ENCODE data around the gene DMD. TPM values are rescaled to one million over a fixed set of nuclear protein-coding genes. Genes with fewer than 3 reads are reported as not detected.

The DMD gene
- total and polyA plus RNA-seq, 9 donors = 14.0 to 70.5 (median 37.6) TPM

GRCh38 chrX:31717474-31717873 is 1493.9 kb downstream of the DMD start:
- intact Hi-C loops (cut with DNase I) = no loop called here
- Histone ChIP-seq H3K4me1 (ENCODE audit: insufficient read depth) (no peaks in the 10 kb centered on the region), H3K27me3 (no peaks in the 10 kb centered on the region), H3K27ac (no peak overlapping the region), H3K36me3 (no peaks in the 10 kb centered on the region), H3K4me3 (no peak overlapping the region), H3K9me3 (no peaks in the 10 kb centered on the region)
- DNase-seq = no peak
- WGBS, 3 donors = 54 to 63% (median 60%) methylated on average over 2 of the region's 2 CpGs
- TF ChIP-seq CTCF (IDR thresholded peaks at IDR 0.05) = no peak
- TF ChIP-seq POLR2A (IDR thresholded peaks at IDR 0.05) = no peak
- TF ChIP-seq EP300 (IDR thresholded peaks at IDR 0.05) = no peak

GRCh38 chrX:31715675-31716074 is 1495.7 kb downstream of the DMD start:
- intact Hi-C loops (cut with DNase I) = no loop called here
- H3K27me3 ChIP-seq = no peaks in the 10 kb centered on the region
- no peak overlapping the region for H3K27ac ChIP-seq
- H3K36me3 ChIP-seq = no peaks in the 10 kb centered on the region
- DNase-seq = no peak
- H3K4me3 ChIP-seq = no peak overlapping the region
- TF ChIP-seq EP300 (IDR thresholded peaks at IDR 0.05) (no peak), CTCF (IDR thresholded peaks at IDR 0.05) (no peak), POLR2A (IDR thresholded peaks at IDR 0.05) (no peak)
- H3K9me3 ChIP-seq = no peaks in the 10 kb centered on the region
- H3K4me1 ChIP-seq (ENCODE audit: insufficient read depth) = no peaks in the 10 kb centered on the region
- WGBS, 3 donors = 78 to 82% (median 81%) methylated on average over 5 of the region's 5 CpGs

- Histone ChIP-seq H3K4me3 (no peak overlapping the region), H3K27me3 (no peaks in the 10 kb centered on the region), H3K4me1 (ENCODE audit: insufficient read depth) (no peaks in the 10 kb centered on the region), H3K9me3 (no peaks in the 10 kb centered on the region), H3K36me3 (no peaks in the 10 kb centered on the region), H3K27ac (no peak overlapping the region)
- WGBS, 3 donors = 79 to 88% (median 85%) methylated on average over 3 of the region's 3 CpGs
- intact Hi-C loops (cut with DNase I) = no loop called here
- DNase-seq = no peak
- no peak for TF ChIP-seq EP300 (IDR thresholded peaks at IDR 0.05)
- TF ChIP-seq POLR2A (IDR thresholded peaks at IDR 0.05) = no peak
- TF ChIP-seq CTCF (IDR thresholded peaks at IDR 0.05) = no peak
Measured at GRCh38 chrX:31714797-31715196, 1496.6 kb downstream of the DMD start.

- TF ChIP-seq POLR2A (IDR thresholded peaks at IDR 0.05) (no peak), EP300 (IDR thresholded peaks at IDR 0.05) (no peak), CTCF (IDR thresholded peaks at IDR 0.05) (no peak)
- intact Hi-C loops (cut with DNase I) = no loop called here
- Histone ChIP-seq H3K36me3 (no peaks in the 10 kb centered on the region), H3K27ac (no peak overlapping the region), H3K27me3 (no peaks in the 10 kb centered on the region), H3K4me1 (ENCODE audit: insufficient read depth) (no peaks in the 10 kb centered on the region), H3K9me3 (no peaks in the 10 kb centered on the region), H3K4me3 (no peak overlapping the region)
- WGBS, 3 donors = 73 to 82% (median 81%) methylated on average over 1 of the region's 1 CpG
- DNase-seq = no peak
Measured at GRCh38 chrX:31713120-31713519, 1498.2 kb downstream of the DMD start.

- TF ChIP-seq CTCF (IDR thresholded peaks at IDR 0.05) (no peak), EP300 (IDR thresholded peaks at IDR 0.05) (no peak), POLR2A (IDR thresholded peaks at IDR 0.05) (no peak)
- intact Hi-C loops (cut with DNase I) = no loop called here
- H3K27ac ChIP-seq = no peak overlapping the region
- H3K4me3 ChIP-seq = no peak overlapping the region
- DNase-seq = no peak
- no peaks in the 10 kb centered on the region for H3K4me1 ChIP-seq (ENCODE audit: insufficient read depth)
- H3K36me3 ChIP-seq = no peaks in the 10 kb centered on the region
- 43 to 55% (median 49%) methylated on average over 2 of the region's 2 CpGs for WGBS, 3 donors
- no peaks in the 10 kb centered on the region for H3K27me3 ChIP-seq
- no peaks in the 10 kb centered on the region for H3K9me3 ChIP-seq
Measured at GRCh38 chrX:31711166-31711565, 1500.2 kb downstream of the DMD start.

Data from ovary (tissue), 9 donors.